SU-DHL-6 (cell line): ENCODE measurements around the gene TMEM212.

ENCODE experiments used
- H2AFZ ChIP-seq: fragments of 200-600 bp; sonication (generic); 2 replicates; pipeline ENCODE4 v1.6.1; 2014; ENCODE audit warnings: low read depth, mild to moderate bottlenecking, moderate library complexity, mixed read lengths, antibody characterized with exemption, low read length; ENCODE audit not compliant: severe bottlenecking
- H3F3A ChIP-seq: fragments of 200-600 bp; shearing (Covaris generic); 2 replicates; pipeline ENCODE4 v1.6.0; 2016; ENCODE audit warnings: antibody characterized with exemption, mild to moderate bottlenecking; ENCODE audit not compliant: insufficient read depth
- H3K27ac ChIP-seq: fragments of 200-600 bp; sonication (generic); 2 replicates; pipeline ENCODE4 v1.5.1; 2016; ENCODE audit warnings: low read depth, mild to moderate bottlenecking, low read length, moderate library complexity, mixed read lengths
- H3K27me3 ChIP-seq: fragments of 200-600 bp; sonication (generic), shearing (Covaris generic); 2 replicates; pipeline ENCODE4 v1.6.0; 2014; ENCODE audit warnings: mild to moderate bottlenecking, low read length
- H3K36me3 ChIP-seq: fragments of 200-600 bp; sonication (generic); 2 replicates; pipeline ENCODE4 v1.6.1; 2014; ENCODE audit warnings: mild to moderate bottlenecking, low read length, mixed read lengths
- H3K4me2 ChIP-seq: fragments of 300-600, 200-600 bp; shearing (Covaris generic), sonication (generic); 2 replicates; pipeline ENCODE4 v1.6.0; 2014; ENCODE audit warnings: low read length, low read depth, mild to moderate bottlenecking; ENCODE audit not compliant: poor library complexity, severe bottlenecking
- H3K4me3 ChIP-seq: fragments of 200-600 bp; sonication (generic); 2 replicates; pipeline ENCODE4 v1.5.1; 2014; ENCODE audit warnings: antibody characterized with exemption, low read length, mild to moderate bottlenecking, mixed read lengths; ENCODE audit not compliant: insufficient read depth, poor library complexity, severe bottlenecking
- H3K79me2 ChIP-seq: fragments of 200-600 bp; sonication (generic); 2 replicates; pipeline ENCODE4 v1.6.1; 2014; ENCODE audit warnings: mild to moderate bottlenecking, low read length, moderate library complexity; ENCODE audit not compliant: insufficient read depth
- H3K9ac ChIP-seq: fragments of 200-600 bp; sonication (generic); 2 replicates; pipeline ENCODE4 v1.7.0; 2014; ENCODE audit warnings: mild to moderate bottlenecking, low read length
- H3K9me2 ChIP-seq: fragments of 200-600 bp; sonication (generic); replicated peaks from 2 replicates; pipeline ENCODE4 v1.6.1; 2014; ENCODE audit warnings: low read length; ENCODE audit not compliant: insufficient read depth
- H3K9me3 ChIP-seq: fragments of 200-600 bp; sonication (generic); 2 replicates; pipeline ENCODE4 v1.6.1; 2014; ENCODE audit warnings: low read length, mixed read lengths; ENCODE audit not compliant: insufficient read depth
- H4K20me1 ChIP-seq: fragments of 200-600 bp; sonication (generic); 2 replicates; pipeline ENCODE4 v1.6.1; 2014; ENCODE audit warnings: low read depth, mild to moderate bottlenecking, antibody characterized with exemption, low read length, moderate library complexity, mixed read lengths
- CTCF ChIP-seq: fragments of 200-600 bp; sonication (generic); IDR thresholded peaks from one replicate; pipeline ENCODE4 v1.5.1; 2017; ENCODE audit warnings: antibody characterized with exemption, mild to moderate bottlenecking, low read length, moderate library complexity; ENCODE audit not compliant: insufficient read depth, poor library complexity, severe bottlenecking
- EZH2phosphoT487 ChIP-seq: fragments of 200-600 bp; sonication (generic), shearing (Covaris generic); conservative IDR thresholded peaks from 2 replicates; pipeline ENCODE4 v1.6.1; 2018; ENCODE audit warnings: mild to moderate bottlenecking, antibody characterized with exemption, low read length, moderate library complexity, mixed read lengths

TMEM212 gene

DNA sequence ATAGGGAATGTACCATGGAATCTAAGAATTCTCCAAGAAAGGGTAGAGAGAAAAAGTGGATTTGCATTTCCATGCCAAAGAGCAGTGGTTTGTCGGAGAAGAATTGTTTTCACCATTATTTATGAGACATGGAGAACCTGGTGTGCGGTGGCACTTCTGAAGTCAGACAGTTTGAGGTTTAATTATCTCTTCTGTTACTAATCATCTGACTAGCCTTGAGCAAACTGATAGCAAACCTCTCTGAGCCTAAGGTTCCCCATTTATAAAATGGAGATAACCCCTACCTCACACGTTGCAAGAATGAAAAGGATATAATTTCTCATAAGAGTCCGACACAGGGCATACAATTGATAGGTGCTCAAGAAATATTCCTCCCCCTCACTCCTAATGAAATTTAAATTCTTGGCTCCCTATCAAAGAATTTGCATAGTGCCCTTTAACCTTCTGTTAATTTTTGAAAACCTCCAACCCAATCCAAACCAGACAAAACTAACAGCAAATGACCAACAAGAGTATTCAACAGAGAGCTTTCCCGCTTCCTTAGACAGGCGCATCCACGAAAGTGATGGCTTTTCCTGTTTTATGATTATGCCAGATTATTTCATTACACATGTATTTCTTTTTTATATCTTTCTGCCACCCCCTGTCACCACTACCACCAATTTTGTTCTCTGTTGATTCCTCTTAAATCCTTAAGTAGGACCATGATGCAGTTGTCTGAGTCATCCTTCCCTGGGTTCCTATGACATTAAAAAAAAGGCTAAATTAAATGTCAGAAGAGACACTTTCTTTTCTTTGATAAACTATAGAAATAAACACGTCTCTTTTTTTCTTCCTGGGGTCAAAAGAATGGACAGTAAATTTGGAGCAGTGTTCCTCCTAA, 28.5 kb downstream of the TMEM212 start:
- Histone ChIP-seq H3K36me3 (no peaks in the 10 kb centered on the region), H4K20me1 (no peaks in the 10 kb centered on the region), H3K9ac (no peak overlapping the region), H3K9me2 (no peaks in the 10 kb centered on the region), H3F3A (no peaks in the 10 kb centered on the region), H3K27me3 (no peaks in the 10 kb centered on the region), H3K4me2 (no peak overlapping the region), H3K79me2 (no peaks in the 10 kb centered on the region), H3K4me3 (no peak overlapping the region), H2AFZ (no peak overlapping the region), H3K9me3 (no peaks in the 10 kb centered on the region), H3K27ac (no peak overlapping the region)
- TF ChIP-seq CTCF = no peak
- no peak for TF ChIP-seq EZH2phosphoT487

- Histone ChIP-seq H3K27ac (no peak overlapping the region), H3K9ac (no peak overlapping the region), H3K79me2 (no peaks in the 10 kb centered on the region), H3K9me3 (no peaks in the 10 kb centered on the region), H3F3A (no peaks in the 10 kb centered on the region), H4K20me1 (no peaks in the 10 kb centered on the region), H3K27me3 (no peaks in the 10 kb centered on the region), H3K4me2 (no peak overlapping the region), H3K9me2 (no peaks in the 10 kb centered on the region), H3K36me3 (no peaks in the 10 kb centered on the region), H2AFZ (no peak overlapping the region), H3K4me3 (no peak overlapping the region)
- TF ChIP-seq CTCF = no peak
- no peak for TF ChIP-seq EZH2phosphoT487
These were observed 30.4 kb downstream of the TMEM212 start for GRCh38 chr3:171873580-171873979.

- no peaks in the 10 kb centered on the region for H3K9me2 ChIP-seq
- no peak overlapping the region for H2AFZ ChIP-seq
- H3F3A ChIP-seq = no peaks in the 10 kb centered on the region
- H3K4me2 ChIP-seq = no peak overlapping the region
- no peak overlapping the region for H3K4me3 ChIP-seq
- no peaks in the 10 kb centered on the region for H3K9me3 ChIP-seq
- H3K36me3 ChIP-seq = no peaks in the 10 kb centered on the region
- TF ChIP-seq CTCF = no peak
- TF ChIP-seq EZH2phosphoT487 = no peak
- H4K20me1 ChIP-seq = no peaks in the 10 kb centered on the region
- no peak overlapping the region for H3K27ac ChIP-seq
- H3K9ac ChIP-seq = no peak overlapping the region
- no peaks in the 10 kb centered on the region for H3K27me3 ChIP-seq
- H3K79me2 ChIP-seq = no peaks in the 10 kb centered on the region
These were observed 31.1 kb downstream of the TMEM212 start for GRCh38 chr3:171874251-171874681.
